ENCODE data around the gene ICOS. TPM values are rescaled to one million over a fixed set of nuclear protein-coding genes. Genes with fewer than 3 reads are reported as not detected.

The ICOS gene
- total RNA-seq, 1 donor from 2014 or later, result 0.52 TPM

GRCh38 chr2:204000446-204000845, 63.9 kb downstream of the ICOS start:
- no peak overlapping the region for H3K9ac ChIP-seq (ENCODE audit: low read depth in 1 of 3, low read length in 3 of 3)
- no peaks in the 10 kb centered on the region for H3K4me1 ChIP-seq (ENCODE audit: control insufficient read depth in 3 of 3, insufficient read depth in 3 of 3, low read length in 3 of 3)
- H3K9me3 ChIP-seq (ENCODE audit: control insufficient read depth in 3 of 3, low read length in 3 of 3), result no peaks in the 10 kb centered on the region
- H3K4me3 ChIP-seq (ENCODE audit: low read length in 3 of 3), result no peak overlapping the region
- no peaks in the 10 kb centered on the region for H3K36me3 ChIP-seq (ENCODE audit: control insufficient read depth in 3 of 3, insufficient read depth in 3 of 3, low read length in 3 of 3)
- no peak overlapping the region for H3K27ac ChIP-seq (ENCODE audit: low read depth, low read length)
- H3K27me3 ChIP-seq (ENCODE audit: control insufficient read depth in 3 of 3, insufficient read depth in 3 of 3, low read length in 3 of 3), result no peaks in the 10 kb centered on the region

GRCh38 chr2:204003276-204003990, 66.9 kb downstream of the ICOS start:
- Histone ChIP-seq H3K36me3 (ENCODE audit: control insufficient read depth in 3 of 3, insufficient read depth in 3 of 3, low read length in 3 of 3) (no peaks in the 10 kb centered on the region), H3K9ac (ENCODE audit: low read depth in 1 of 3, low read length in 3 of 3) (no peak overlapping the region), H3K9me3 (ENCODE audit: control insufficient read depth in 3 of 3, low read length in 3 of 3) (no peaks in the 10 kb centered on the region), H3K4me3 (ENCODE audit: low read length in 3 of 3) (no peak overlapping the region), H3K27ac (ENCODE audit: low read depth, low read length) (no peak overlapping the region), H3K27me3 (ENCODE audit: control insufficient read depth in 3 of 3, insufficient read depth in 3 of 3, low read length in 3 of 3) (no peaks in the 10 kb centered on the region), H3K4me1 (ENCODE audit: control insufficient read depth in 3 of 3, insufficient read depth in 3 of 3, low read length in 3 of 3) (no peaks in the 10 kb centered on the region)

- Histone ChIP-seq H3K9me3 (ENCODE audit: control insufficient read depth in 3 of 3, low read length in 3 of 3) (no peaks in the 10 kb centered on the region), H3K4me1 (ENCODE audit: control insufficient read depth in 3 of 3, insufficient read depth in 3 of 3, low read length in 3 of 3) (no peaks in the 10 kb centered on the region), H3K9ac (ENCODE audit: low read depth in 1 of 3, low read length in 3 of 3) (no peak overlapping the region), H3K36me3 (ENCODE audit: control insufficient read depth in 3 of 3, insufficient read depth in 3 of 3, low read length in 3 of 3) (no peaks in the 10 kb centered on the region), H3K27me3 (ENCODE audit: control insufficient read depth in 3 of 3, insufficient read depth in 3 of 3, low read length in 3 of 3) (no peaks in the 10 kb centered on the region), H3K4me3 (ENCODE audit: low read length in 3 of 3) (no peak overlapping the region), H3K27ac (ENCODE audit: low read depth, low read length) (no peak overlapping the region)
Observed at GRCh38 chr2:204004912-204005311, 68.3 kb downstream of the ICOS start.

GRCh38 chr2:204005940-204006721, 69.6 kb downstream of the ICOS start:
- no peak overlapping the region for H3K9ac ChIP-seq (ENCODE audit: low read depth in 1 of 3, low read length in 3 of 3)
- H3K27ac ChIP-seq (ENCODE audit: low read depth, low read length), result no peak overlapping the region
- H3K4me3 ChIP-seq (ENCODE audit: low read length in 3 of 3), result no peak overlapping the region
- H3K27me3 ChIP-seq (ENCODE audit: control insufficient read depth in 3 of 3, insufficient read depth in 3 of 3, low read length in 3 of 3), result no peaks in the 10 kb centered on the region
- no peaks in the 10 kb centered on the region for H3K4me1 ChIP-seq (ENCODE audit: control insufficient read depth in 3 of 3, insufficient read depth in 3 of 3, low read length in 3 of 3)
- no peaks in the 10 kb centered on the region for H3K36me3 ChIP-seq (ENCODE audit: control insufficient read depth in 3 of 3, insufficient read depth in 3 of 3, low read length in 3 of 3)
- H3K9me3 ChIP-seq (ENCODE audit: control insufficient read depth in 3 of 3, low read length in 3 of 3), result no peaks in the 10 kb centered on the region

- no peaks in the 10 kb centered on the region for H3K36me3 ChIP-seq (ENCODE audit: control insufficient read depth in 3 of 3, insufficient read depth in 3 of 3, low read length in 3 of 3)
- H3K27ac ChIP-seq (ENCODE audit: low read depth, low read length), result no peak overlapping the region
- no peak overlapping the region for H3K9ac ChIP-seq (ENCODE audit: low read depth in 1 of 3, low read length in 3 of 3)
- H3K4me3 ChIP-seq (ENCODE audit: low read length in 3 of 3), result no peak overlapping the region
- H3K4me1 ChIP-seq (ENCODE audit: control insufficient read depth in 3 of 3, insufficient read depth in 3 of 3, low read length in 3 of 3), result peaks cover 0 to 5% (median 4%) of the 10 kb centered on the region in 3 donors
- H3K27me3 ChIP-seq (ENCODE audit: control insufficient read depth in 3 of 3, insufficient read depth in 3 of 3, low read length in 3 of 3), result no peaks in the 10 kb centered on the region
- no peaks in the 10 kb centered on the region for H3K9me3 ChIP-seq (ENCODE audit: control insufficient read depth in 3 of 3, low read length in 3 of 3)
Observed at GRCh38 chr2:204008352-204008751, 71.8 kb downstream of the ICOS start.

- Histone ChIP-seq H3K9me3 (ENCODE audit: control insufficient read depth in 3 of 3, low read length in 3 of 3) (no peaks in the 10 kb centered on the region), H3K4me1 (ENCODE audit: control insufficient read depth in 3 of 3, insufficient read depth in 3 of 3, low read length in 3 of 3) (peaks cover 0 to 5% (median 4%) of the 10 kb centered on the region in 3 donors), H3K4me3 (ENCODE audit: low read length in 3 of 3) (no peak overlapping the region), H3K36me3 (ENCODE audit: control insufficient read depth in 3 of 3, insufficient read depth in 3 of 3, low read length in 3 of 3) (no peaks in the 10 kb centered on the region), H3K9ac (ENCODE audit: low read depth in 1 of 3, low read length in 3 of 3) (no peak overlapping the region), H3K27ac (ENCODE audit: low read depth, low read length) (no peak overlapping the region), H3K27me3 (ENCODE audit: control insufficient read depth in 3 of 3, insufficient read depth in 3 of 3, low read length in 3 of 3) (no peaks in the 10 kb centered on the region)
Observed at GRCh38 chr2:204010628-204011560, 74.3 kb downstream of the ICOS start.

Other genes starting within 250 kb of the ICOS start
- 4.2 TPM for gene CD28, start 230.1 kb upstream of the ICOS start, total RNA-seq
- not detected for gene CTLA4, start 69.0 kb upstream of the ICOS start, total RNA-seq

All from skeletal muscle tissue (tissue), 4 donors.